Right lobe of liver (tissue), 4 donors: ENCODE results near the gene AARSD1.
"Not testable (repeated sequence)": the region's sequence is repeated elsewhere in the genome, so short reads cannot be mapped to it uniquely, and the experiment has no call there.

Source experiments
- CTCF ChIP-seq, 4 donors: fragments of 200-600 bp in 3 of 4; fragments of 450-650 bp in 1 of 4; IDR thresholded peaks; one replicate each; pipeline versions ENCODE4 v1.5.1 to v1.8.0; 2016 to 2022; ENCODE audit warnings: antibody characterized with exemption in 4 of 4, mild to moderate bottlenecking in 2 of 4
- POLR2A ChIP-seq: fragments of 450-650 bp; IDR thresholded peaks from one replicate; pipeline ENCODE4 v1.6.1; 2017; ENCODE audit warnings: antibody characterized with exemption, mild to moderate bottlenecking
- donor health status: DM: no; HTN: no; CAD: no.
- donor health status: DM: no; HTN: no; CAD: no.
- donor health status: DM: no; HTN: yes; CAD: no.

DNA sequence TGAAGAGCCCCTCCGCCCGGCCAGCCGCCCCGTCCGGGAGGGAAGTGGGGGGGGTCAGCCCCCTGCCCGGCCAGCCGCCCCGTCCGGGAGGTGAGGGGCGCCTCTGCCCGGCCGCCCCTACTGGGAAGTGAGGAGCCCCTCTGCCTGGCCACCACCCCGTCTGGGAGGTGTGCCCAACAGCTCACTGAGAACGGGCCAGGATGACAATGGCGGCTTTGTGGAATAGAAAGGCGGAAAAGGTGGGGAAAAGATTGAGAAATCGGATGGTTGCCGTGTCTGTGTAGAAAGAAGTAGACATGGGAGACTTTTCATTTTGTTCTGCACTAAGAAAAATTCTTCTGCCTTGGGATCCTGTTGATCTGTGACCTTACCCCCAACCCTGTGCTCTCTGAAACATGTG is 9.1 kb upstream of the AARSD1 start:
- not testable (repeated sequence) for TF ChIP-seq CTCF (IDR thresholded peaks at IDR 0.05); POLR2A
